Measurements from ENCODE around the gene TMEM52B.

DNA sequence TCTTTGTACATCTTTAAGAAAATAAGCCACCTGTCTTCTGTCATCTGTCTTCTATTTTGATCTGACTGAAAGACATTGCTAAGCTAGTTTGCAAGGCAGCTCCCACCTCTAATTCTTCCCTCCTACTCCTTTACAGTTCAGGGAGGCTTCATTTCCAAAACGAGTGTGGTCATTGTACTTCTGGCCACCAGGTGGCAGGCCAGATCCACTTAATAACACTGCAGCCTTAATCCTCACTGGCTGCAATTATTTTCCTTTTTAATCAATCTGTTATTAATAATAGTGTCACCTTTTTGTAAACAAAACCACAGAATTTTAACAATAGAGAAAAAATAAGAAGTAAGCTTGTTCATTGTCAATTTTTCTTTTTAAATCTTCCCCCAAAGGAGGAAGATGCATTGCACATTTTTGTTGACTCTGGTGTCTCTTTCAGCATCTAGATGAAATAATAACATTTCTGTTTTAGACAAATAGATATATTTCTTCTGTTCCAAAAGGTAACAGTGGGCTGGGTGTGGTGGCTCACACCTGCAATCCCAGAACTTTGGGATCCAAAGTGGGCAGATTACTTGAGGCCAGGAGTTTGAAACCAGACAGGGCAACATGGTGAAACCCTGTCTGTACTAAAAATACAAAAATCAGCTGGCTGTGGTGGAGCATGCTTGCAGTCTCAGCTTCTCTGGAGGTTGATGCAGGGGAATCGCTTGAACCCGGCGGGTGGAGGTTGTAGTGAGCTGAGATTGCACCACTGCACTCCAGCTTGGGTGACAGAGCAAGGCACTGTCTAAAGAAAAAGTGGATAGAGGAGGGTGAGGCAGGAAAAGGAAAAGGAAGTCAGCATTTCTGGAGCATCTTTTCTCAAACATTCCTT lies 57.2 kb downstream of the TMEM52B start:
- TF ChIP-seq, protein P1, sequence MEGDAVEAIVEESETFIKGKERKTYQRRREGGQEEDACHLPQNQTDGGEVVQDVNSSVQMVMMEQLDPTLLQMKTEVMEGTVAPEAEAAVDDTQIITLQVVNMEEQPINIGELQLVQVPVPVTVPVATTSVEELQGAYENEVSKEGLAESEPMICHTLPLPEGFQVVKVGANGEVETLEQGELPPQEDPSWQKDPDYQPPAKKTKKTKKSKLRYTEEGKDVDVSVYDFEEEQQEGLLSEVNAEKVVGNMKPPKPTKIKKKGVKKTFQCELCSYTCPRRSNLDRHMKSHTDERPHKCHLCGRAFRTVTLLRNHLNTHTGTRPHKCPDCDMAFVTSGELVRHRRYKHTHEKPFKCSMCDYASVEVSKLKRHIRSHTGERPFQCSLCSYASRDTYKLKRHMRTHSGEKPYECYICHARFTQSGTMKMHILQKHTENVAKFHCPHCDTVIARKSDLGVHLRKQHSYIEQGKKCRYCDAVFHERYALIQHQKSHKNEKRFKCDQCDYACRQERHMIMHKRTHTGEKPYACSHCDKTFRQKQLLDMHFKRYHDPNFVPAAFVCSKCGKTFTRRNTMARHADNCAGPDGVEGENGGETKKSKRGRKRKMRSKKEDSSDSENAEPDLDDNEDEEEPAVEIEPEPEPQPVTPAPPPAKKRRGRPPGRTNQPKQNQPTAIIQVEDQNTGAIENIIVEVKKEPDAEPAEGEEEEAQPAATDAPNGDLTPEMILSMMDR (CRISPR knock-in tag; IDR thresholded peaks at IDR 0.05): peak; percentile 81
- no peak for TF ChIP-seq CBX5 (CRISPR knock-in tag; IDR thresholded peaks at IDR 0.05; ENCODE audit: borderline replicate concordance)
- TF ChIP-seq, protein P2, sequence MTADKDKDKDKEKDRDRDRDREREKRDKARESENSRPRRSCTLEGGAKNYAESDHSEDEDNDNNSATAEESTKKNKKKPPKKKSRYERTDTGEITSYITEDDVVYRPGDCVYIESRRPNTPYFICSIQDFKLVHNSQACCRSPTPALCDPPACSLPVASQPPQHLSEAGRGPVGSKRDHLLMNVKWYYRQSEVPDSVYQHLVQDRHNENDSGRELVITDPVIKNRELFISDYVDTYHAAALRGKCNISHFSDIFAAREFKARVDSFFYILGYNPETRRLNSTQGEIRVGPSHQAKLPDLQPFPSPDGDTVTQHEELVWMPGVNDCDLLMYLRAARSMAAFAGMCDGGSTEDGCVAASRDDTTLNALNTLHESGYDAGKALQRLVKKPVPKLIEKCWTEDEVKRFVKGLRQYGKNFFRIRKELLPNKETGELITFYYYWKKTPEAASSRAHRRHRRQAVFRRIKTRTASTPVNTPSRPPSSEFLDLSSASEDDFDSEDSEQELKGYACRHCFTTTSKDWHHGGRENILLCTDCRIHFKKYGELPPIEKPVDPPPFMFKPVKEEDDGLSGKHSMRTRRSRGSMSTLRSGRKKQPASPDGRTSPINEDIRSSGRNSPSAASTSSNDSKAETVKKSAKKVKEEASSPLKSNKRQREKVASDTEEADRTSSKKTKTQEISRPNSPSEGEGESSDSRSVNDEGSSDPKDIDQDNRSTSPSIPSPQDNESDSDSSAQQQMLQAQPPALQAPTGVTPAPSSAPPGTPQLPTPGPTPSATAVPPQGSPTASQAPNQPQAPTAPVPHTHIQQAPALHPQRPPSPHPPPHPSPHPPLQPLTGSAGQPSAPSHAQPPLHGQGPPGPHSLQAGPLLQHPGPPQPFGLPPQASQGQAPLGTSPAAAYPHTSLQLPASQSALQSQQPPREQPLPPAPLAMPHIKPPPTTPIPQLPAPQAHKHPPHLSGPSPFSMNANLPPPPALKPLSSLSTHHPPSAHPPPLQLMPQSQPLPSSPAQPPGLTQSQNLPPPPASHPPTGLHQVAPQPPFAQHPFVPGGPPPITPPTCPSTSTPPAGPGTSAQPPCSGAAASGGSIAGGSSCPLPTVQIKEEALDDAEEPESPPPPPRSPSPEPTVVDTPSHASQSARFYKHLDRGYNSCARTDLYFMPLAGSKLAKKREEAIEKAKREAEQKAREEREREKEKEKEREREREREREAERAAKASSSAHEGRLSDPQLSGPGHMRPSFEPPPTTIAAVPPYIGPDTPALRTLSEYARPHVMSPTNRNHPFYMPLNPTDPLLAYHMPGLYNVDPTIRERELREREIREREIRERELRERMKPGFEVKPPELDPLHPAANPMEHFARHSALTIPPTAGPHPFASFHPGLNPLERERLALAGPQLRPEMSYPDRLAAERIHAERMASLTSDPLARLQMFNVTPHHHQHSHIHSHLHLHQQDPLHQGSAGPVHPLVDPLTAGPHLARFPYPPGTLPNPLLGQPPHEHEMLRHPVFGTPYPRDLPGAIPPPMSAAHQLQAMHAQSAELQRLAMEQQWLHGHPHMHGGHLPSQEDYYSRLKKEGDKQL (CRISPR knock-in tag; IDR thresholded peaks at IDR 0.05; ENCODE audit: low read depth): no peak
- TF ChIP-seq, protein P3, sequence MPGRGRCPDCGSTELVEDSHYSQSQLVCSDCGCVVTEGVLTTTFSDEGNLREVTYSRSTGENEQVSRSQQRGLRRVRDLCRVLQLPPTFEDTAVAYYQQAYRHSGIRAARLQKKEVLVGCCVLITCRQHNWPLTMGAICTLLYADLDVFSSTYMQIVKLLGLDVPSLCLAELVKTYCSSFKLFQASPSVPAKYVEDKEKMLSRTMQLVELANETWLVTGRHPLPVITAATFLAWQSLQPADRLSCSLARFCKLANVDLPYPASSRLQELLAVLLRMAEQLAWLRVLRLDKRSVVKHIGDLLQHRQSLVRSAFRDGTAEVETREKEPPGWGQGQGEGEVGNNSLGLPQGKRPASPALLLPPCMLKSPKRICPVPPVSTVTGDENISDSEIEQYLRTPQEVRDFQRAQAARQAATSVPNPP (CRISPR knock-in tag; IDR thresholded peaks at IDR 0.05): no peak
- TF ChIP-seq, protein P4, sequence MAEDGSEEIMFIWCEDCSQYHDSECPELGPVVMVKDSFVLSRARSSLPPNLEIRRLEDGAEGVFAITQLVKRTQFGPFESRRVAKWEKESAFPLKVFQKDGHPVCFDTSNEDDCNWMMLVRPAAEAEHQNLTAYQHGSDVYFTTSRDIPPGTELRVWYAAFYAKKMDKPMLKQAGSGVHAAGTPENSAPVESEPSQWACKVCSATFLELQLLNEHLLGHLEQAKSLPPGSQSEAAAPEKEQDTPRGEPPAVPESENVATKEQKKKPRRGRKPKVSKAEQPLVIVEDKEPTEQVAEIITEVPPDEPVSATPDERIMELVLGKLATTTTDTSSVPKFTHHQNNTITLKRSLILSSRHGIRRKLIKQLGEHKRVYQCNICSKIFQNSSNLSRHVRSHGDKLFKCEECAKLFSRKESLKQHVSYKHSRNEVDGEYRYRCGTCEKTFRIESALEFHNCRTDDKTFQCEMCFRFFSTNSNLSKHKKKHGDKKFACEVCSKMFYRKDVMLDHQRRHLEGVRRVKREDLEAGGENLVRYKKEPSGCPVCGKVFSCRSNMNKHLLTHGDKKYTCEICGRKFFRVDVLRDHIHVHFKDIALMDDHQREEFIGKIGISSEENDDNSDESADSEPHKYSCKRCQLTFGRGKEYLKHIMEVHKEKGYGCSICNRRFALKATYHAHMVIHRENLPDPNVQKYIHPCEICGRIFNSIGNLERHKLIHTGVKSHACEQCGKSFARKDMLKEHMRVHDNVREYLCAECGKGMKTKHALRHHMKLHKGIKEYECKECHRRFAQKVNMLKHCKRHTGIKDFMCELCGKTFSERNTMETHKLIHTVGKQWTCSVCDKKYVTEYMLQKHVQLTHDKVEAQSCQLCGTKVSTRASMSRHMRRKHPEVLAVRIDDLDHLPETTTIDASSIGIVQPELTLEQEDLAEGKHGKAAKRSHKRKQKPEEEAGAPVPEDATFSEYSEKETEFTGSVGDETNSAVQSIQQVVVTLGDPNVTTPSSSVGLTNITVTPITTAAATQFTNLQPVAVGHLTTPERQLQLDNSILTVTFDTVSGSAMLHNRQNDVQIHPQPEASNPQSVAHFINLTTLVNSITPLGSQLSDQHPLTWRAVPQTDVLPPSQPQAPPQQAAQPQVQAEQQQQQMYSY (CRISPR knock-in tag; IDR thresholded peaks at IDR 0.05): no peak

All from HepG2 (cell line).